Measurements from ENCODE around the gene NVL.

DNA sequence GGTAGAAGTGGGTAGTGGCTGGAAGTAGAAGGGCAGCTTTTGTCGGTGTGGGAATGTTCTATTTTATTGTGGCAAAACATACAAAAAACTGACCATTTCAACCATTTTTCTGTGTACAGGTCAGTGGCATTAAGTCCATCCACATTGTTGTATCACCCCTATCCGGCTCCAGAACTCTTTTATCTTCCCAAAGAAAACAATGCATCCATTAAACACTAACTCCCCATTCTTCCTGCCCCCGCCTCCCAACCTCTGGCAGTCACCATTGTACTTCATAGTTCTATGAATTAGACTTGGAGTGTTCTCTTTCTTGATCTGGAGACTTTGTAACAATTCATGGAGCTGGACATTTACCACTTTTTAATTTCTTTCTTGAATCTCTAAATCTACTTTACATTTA is 91.2 kb downstream of the NVL start:
- TF ChIP-seq, protein P1, sequence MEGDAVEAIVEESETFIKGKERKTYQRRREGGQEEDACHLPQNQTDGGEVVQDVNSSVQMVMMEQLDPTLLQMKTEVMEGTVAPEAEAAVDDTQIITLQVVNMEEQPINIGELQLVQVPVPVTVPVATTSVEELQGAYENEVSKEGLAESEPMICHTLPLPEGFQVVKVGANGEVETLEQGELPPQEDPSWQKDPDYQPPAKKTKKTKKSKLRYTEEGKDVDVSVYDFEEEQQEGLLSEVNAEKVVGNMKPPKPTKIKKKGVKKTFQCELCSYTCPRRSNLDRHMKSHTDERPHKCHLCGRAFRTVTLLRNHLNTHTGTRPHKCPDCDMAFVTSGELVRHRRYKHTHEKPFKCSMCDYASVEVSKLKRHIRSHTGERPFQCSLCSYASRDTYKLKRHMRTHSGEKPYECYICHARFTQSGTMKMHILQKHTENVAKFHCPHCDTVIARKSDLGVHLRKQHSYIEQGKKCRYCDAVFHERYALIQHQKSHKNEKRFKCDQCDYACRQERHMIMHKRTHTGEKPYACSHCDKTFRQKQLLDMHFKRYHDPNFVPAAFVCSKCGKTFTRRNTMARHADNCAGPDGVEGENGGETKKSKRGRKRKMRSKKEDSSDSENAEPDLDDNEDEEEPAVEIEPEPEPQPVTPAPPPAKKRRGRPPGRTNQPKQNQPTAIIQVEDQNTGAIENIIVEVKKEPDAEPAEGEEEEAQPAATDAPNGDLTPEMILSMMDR (IDR thresholded peaks at IDR 0.05): no peak
- no peak for TF ChIP-seq POLR2A (IDR thresholded peaks at IDR 0.05)
- TF ChIP-seq POLR2AphosphoS5 (IDR thresholded peaks at IDR 0.05): no peak
